Endothelial cell of umbilical vein (primary cell): ENCODE data around the gene SMAD5. TPM values are rescaled to one million over a fixed set of nuclear protein-coding genes. Genes with fewer than 3 reads are reported as not detected.
A peak's percentile ranks its signal among the peaks of the same experiment; 100 is the strongest.

ENCODE experiments used
- BruUV-seq: library from RNA; stranded (reverse); fragments of 400-500 nt; replicated peaks from 2 replicates; lab custom pipeline; 2021; lab: Mats Ljungman, UMichigan
- CTCF ChIA-PET: fragments of 300-600, 350-600 bp; sonication (Branson Sonifier 250); formaldehyde crosslinking; loops from one replicate; lab custom pipeline; 2021; ENCODE audit warnings: antibody characterized with exemption, inconsistent platforms; lab: Charles Lee
- POLR2A ChIA-PET: fragments of 300-600, 350-600 bp; sonication (Branson Sonifier 250); formaldehyde crosslinking; loops from one replicate; lab custom pipeline; 2021; ENCODE audit warnings: antibody characterized with exemption, inconsistent platforms; lab: Charles Lee
- DNase-seq: peaks from one replicate; pipeline ENCODE4 v3.0.0-alpha.2; 2011; ENCODE audit warnings: low read depth, low spot score
- FAIRE-seq: peaks from 2 replicates; lab custom pipeline; 2011; peaks lifted over from hg19 to GRCh38; lab: Jason Lieb, UNC
- H2AFZ ChIP-seq: 2 replicates; pipeline ENCODE4 v1.6.0; 2012; ENCODE audit warnings: low read depth, low read length, control low read depth, inconsistent platforms
- H3K27ac ChIP-seq: 2 replicates; pipeline ENCODE4 v1.5.1; 2011; ENCODE audit warnings: low read depth, mild to moderate bottlenecking, control low read depth, low read length, moderate library complexity; ENCODE audit not compliant: insufficient read depth
- H3K27me3 ChIP-seq, 2 experiments: 2 replicates each; pipeline versions ENCODE4 v1.6.0 to v1.6.1; 2011; ENCODE audit warnings: low read length in 2 of 2, mixed read lengths in 1 of 2; ENCODE audit not compliant: control insufficient read depth in 2 of 2, insufficient read depth in 2 of 2
- H3K36me3 ChIP-seq, 2 experiments: 2 replicates in 1 of 2; 3 replicates in 1 of 2; pipeline ENCODE4 v1.5.1; 2011; ENCODE audit warnings: low read length in 2 of 2, mild to moderate bottlenecking in 1 of 2, moderate library complexity in 1 of 2; ENCODE audit not compliant: control insufficient read depth in 2 of 2, insufficient read depth in 2 of 2; ENCODE audit errors: extremely low read depth in 1 of 2
- H3K4me1 ChIP-seq: 3 replicates; pipeline ENCODE4 v1.5.1; 2011; ENCODE audit warnings: mild to moderate bottlenecking, low read length; ENCODE audit not compliant: control insufficient read depth, insufficient read depth; ENCODE audit errors: extremely low read depth
- H3K4me2 ChIP-seq: 2 replicates; pipeline ENCODE4 v1.6.1; 2011; ENCODE audit warnings: low read length, control low read depth, mixed read lengths; ENCODE audit not compliant: insufficient read depth
- H3K4me3 ChIP-seq, 3 experiments: fragments of 200-600 bp in 1 of 3; sonication (generic), shearing (Covaris generic) in 1 of 3; replicated peaks in 1 of 3; 2 replicates each; pipeline ENCODE4 v1.5.1; 2011 to 2016; ENCODE audit warnings: control low read depth in 3 of 3, low read length in 3 of 3, mild to moderate bottlenecking in 2 of 3, inconsistent platforms in 1 of 3, low read depth in 1 of 3, moderate library complexity in 1 of 3; ENCODE audit not compliant: insufficient read depth in 1 of 3
- H3K79me2 ChIP-seq: 2 replicates; pipeline ENCODE4 v1.6.0; 2012; ENCODE audit warnings: low read length, inconsistent platforms; ENCODE audit not compliant: control insufficient read depth, insufficient read depth
- H3K9ac ChIP-seq: replicated peaks from 2 replicates; pipeline ENCODE3; 2011; ENCODE audit warnings: low read length, control low read depth; ENCODE audit not compliant: insufficient read depth; ENCODE audit errors: extremely low read depth
- H3K9me1 ChIP-seq: replicated peaks from 3 replicates; pipeline ENCODE4 v1.6.0; 2011; ENCODE audit warnings: mild to moderate bottlenecking, low read length; ENCODE audit not compliant: control insufficient read depth, insufficient read depth; ENCODE audit errors: extremely low read depth
- H3K9me3 ChIP-seq: replicated peaks from 2 replicates; pipeline ENCODE4 v1.5.1; 2012; ENCODE audit warnings: low read length, inconsistent platforms; ENCODE audit not compliant: control insufficient read depth, insufficient read depth
- H4K20me1 ChIP-seq: replicated peaks from 2 replicates; pipeline ENCODE3; 2011; ENCODE audit warnings: mild to moderate bottlenecking, low read length; ENCODE audit not compliant: control insufficient read depth, insufficient read depth; ENCODE audit errors: extremely low read depth
- CTCF ChIP-seq, 2 donors: IDR thresholded peaks; 1 replicate in 1 of 2; 2 replicates in 1 of 2; pipeline ENCODE4 v1.5.1; 2011; ENCODE audit warnings: low read length in 2 of 2, mild to moderate bottlenecking in 2 of 2, moderate library complexity in 2 of 2, control low read depth in 1 of 2, inconsistent platforms in 1 of 2, low read depth in 1 of 2; ENCODE audit not compliant: insufficient read depth in 1 of 2; ENCODE audit errors: extremely low read depth in 1 of 2
- EZH2 ChIP-seq: IDR thresholded peaks from 2 replicates; pipeline ENCODE4 v1.6.1; 2012; ENCODE audit warnings: borderline replicate concordance, low read depth, mild to moderate bottlenecking, moderate library complexity, low read length, inconsistent platforms; ENCODE audit not compliant: severe bottlenecking
- GATA2 ChIP-seq: IDR thresholded peaks from 2 replicates; pipeline ENCODE4 v1.7.0; 2011; ENCODE audit warnings: low read depth, mild to moderate bottlenecking, moderate library complexity, mixed read lengths, low read length; ENCODE audit not compliant: insufficient read length, insufficient read depth
- JUN ChIP-seq: IDR thresholded peaks from 2 replicates; pipeline ENCODE4 v1.6.1; 2011; ENCODE audit warnings: borderline replicate concordance, low read depth; ENCODE audit not compliant: insufficient read length, insufficient read depth
- MAX ChIP-seq: IDR thresholded peaks from 2 replicates; pipeline ENCODE4 v1.6.1; 2011; ENCODE audit not compliant: insufficient read depth, insufficient read length
- MYC ChIP-seq: IDR thresholded peaks from one replicate; pipeline ENCODE4 v1.6.1; 2011; ENCODE audit warnings: mild to moderate bottlenecking, low read depth, low read length
- POLR2AphosphoS5 ChIP-seq: IDR thresholded peaks from 2 replicates; pipeline ENCODE4 v1.6.1; 2012; ENCODE audit warnings: low read depth, mild to moderate bottlenecking, control low read depth, low read length, moderate library complexity; ENCODE audit not compliant: insufficient read depth
- dilution Hi-C: fragments of 300-500 bp; cut with MboI; formaldehyde crosslinking; loops from one replicate; pipeline ENCODE4 v1.15.0; 2019; ENCODE audit warnings: low sequenced_read_pairs; ENCODE audit not compliant: extremely low pct_ligation_motif_present
- intact Hi-C: fragments of 100-400 bp; cut with micrococcal nuclease; formaldehyde crosslinking; loops from one replicate; pipeline ENCODE4 v1.10.0; 2022
- polyA plus RNA-seq, 4 experiments: library from polyadenylated mRNA; depleted of rRNA in 3 of 4; stranded (reverse) in 3 of 4; unstranded in 1 of 4; fragments of >200 nt; gene quantifications; 2 replicates each; pipeline versions ENCODE4 v1.2.1 to v1.2.3, GENCODE V29; 2011 to 2012; ENCODE audit warnings: missing spikeins in 1 of 4
- total RNA-seq: library from RNA; stranded (reverse); gene quantifications from 2 replicates; pipeline ENCODE4 v1.2.3, GENCODE V29; 2021

SMAD5 gene
- total and polyA plus RNA-seq, 2 donors (not counting 3 experiments of a cell fraction or from before 2014, with no cell fraction given) = 26.0 to 66.0 TPM

GRCh38 chr5:136192015-136192525 is 59.4 kb downstream of the SMAD5 start:
- H3K4me3 ChIP-seq = peak overlapping the region in 1 of 3 experiments; percentile 10
- no peaks in the 10 kb centered on the region for H4K20me1 ChIP-seq
- DNase-seq (no peak), FAIRE-seq (no peak)
- no peak overlapping the region for H3K9ac ChIP-seq
- ChIA-PET POLR2A (no interaction called here), CTCF (no interaction called here)
- H3K9me1 ChIP-seq = no peaks in the 10 kb centered on the region
- H3K27ac ChIP-seq = no peak overlapping the region
- intact Hi-C loops (loop anchor here (5.0 kb wide), 1 partner anchor 60 kb away; the partner anchor contains the start of gene SMAD5), dilution Hi-C loops (no loop called here)
- BruUV-seq = no TSS peak
- H2AFZ ChIP-seq = no peak overlapping the region
- no peaks in the 10 kb centered on the region for H3K36me3 ChIP-seq
- H3K27me3 ChIP-seq = peaks cover 35 to 43% of the 10 kb centered on the region in 2 experiments
- TF ChIP-seq GATA2 (no peak), EZH2 (peak; percentile 97), POLR2AphosphoS5 (no peak), MYC (no peak), CTCF (IDR thresholded peaks at IDR 0.05; ENCODE audit: extremely low read depth in 1 of 2, insufficient read depth in 1 of 2, low read depth in 1 of 2, low read length in 2 of 2) (no peak), MAX (no peak), JUN (no peak)
- no peaks in the 10 kb centered on the region for H3K9me3 ChIP-seq
- H3K4me1 ChIP-seq = peaks cover 4% of the 10 kb centered on the region
- H3K4me2 ChIP-seq = peak overlapping the region; percentile 3
- H3K79me2 ChIP-seq = no peaks in the 10 kb centered on the region
